OCI-LY1 (cell line): ENCODE measurements around the gene KRTAP1-3.
"Not testable (repeated sequence)": the region's sequence is repeated elsewhere in the genome, so short reads cannot be mapped to it uniquely, and the experiment has no call there.

Experiments
- H2AFZ ChIP-seq: fragments of 200-600 bp; sonication (generic), shearing (Covaris generic); 2 replicates; pipeline ENCODE4 v1.6.0; 2014; ENCODE audit warnings: antibody characterized with exemption, mild to moderate bottlenecking, low read length
- H3F3A ChIP-seq: fragments of 200-600 bp; sonication (generic), shearing (Covaris generic); 2 replicates; pipeline ENCODE4 v1.6.0; 2014; ENCODE audit warnings: mild to moderate bottlenecking, antibody characterized with exemption, low read length, moderate library complexity; ENCODE audit not compliant: insufficient read depth
- H3K27ac ChIP-seq: fragments of 200-600 bp; sonication (generic); 2 replicates; pipeline ENCODE4 v1.5.1; 2014; ENCODE audit warnings: low read length, mixed run types, mild to moderate bottlenecking, low read depth; ENCODE audit not compliant: poor library complexity, severe bottlenecking
- H3K27me3 ChIP-seq: fragments of 200-600 bp; sonication (generic); 2 replicates; pipeline ENCODE4 v1.6.0; 2014; ENCODE audit warnings: antibody characterized with exemption, mild to moderate bottlenecking, low read length, moderate library complexity; ENCODE audit not compliant: insufficient read depth
- H3K36me3 ChIP-seq: fragments of 200-600 bp; sonication (generic); 2 replicates; pipeline ENCODE4 v1.6.1; 2014; ENCODE audit warnings: mild to moderate bottlenecking, antibody characterized with exemption, low read length, moderate library complexity, mixed read lengths; ENCODE audit not compliant: insufficient read depth
- H3K4me1 ChIP-seq: fragments of 200-600 bp; sonication (generic); 2 replicates; pipeline ENCODE4 v1.5.1; 2014; ENCODE audit warnings: mild to moderate bottlenecking, low read length, moderate library complexity; ENCODE audit not compliant: insufficient read depth, severe bottlenecking
- H3K4me2 ChIP-seq: fragments of 200-600 bp; sonication (generic), shearing (Covaris generic); 2 replicates; pipeline ENCODE4 v1.6.1; 2014; ENCODE audit warnings: low read length
- H3K4me3 ChIP-seq: fragments of 200-600 bp; sonication (generic); 2 replicates; pipeline ENCODE4 v1.5.1; 2014; ENCODE audit warnings: low read length, low read depth, mild to moderate bottlenecking, mixed read lengths; ENCODE audit not compliant: poor library complexity, severe bottlenecking
- H3K79me2 ChIP-seq: fragments of 200-600 bp; shearing (Covaris generic); 2 replicates; pipeline ENCODE4 v1.6.1; 2016; ENCODE audit warnings: mixed run types, low read length, mixed read lengths; ENCODE audit not compliant: insufficient read depth
- H3K9ac ChIP-seq: fragments of 200-600 bp; sonication (generic), shearing (Covaris generic); 2 replicates; pipeline ENCODE4 v1.6.1; 2014; ENCODE audit warnings: mild to moderate bottlenecking, low read length, mixed read lengths
- H3K9me2 ChIP-seq: fragments of 200-600 bp; sonication (generic), shearing (Covaris generic); 2 replicates; pipeline ENCODE4 v1.6.1; 2014; ENCODE audit warnings: low read depth, mild to moderate bottlenecking, low read length, mixed read lengths
- H3K9me3 ChIP-seq: fragments of 200-600 bp; shearing (Covaris generic); 2 replicates; pipeline ENCODE4 v1.6.1; 2014; ENCODE audit warnings: low read length, mixed read lengths
- H4K20me1 ChIP-seq: fragments of 200-600 bp; sonication (generic), shearing (Covaris generic); 2 replicates; pipeline ENCODE4 v1.6.0; 2016; ENCODE audit warnings: mild to moderate bottlenecking, low read length; ENCODE audit not compliant: insufficient read depth
- CTCF ChIP-seq: fragments of 200-600 bp; sonication (generic), shearing (Covaris generic); IDR thresholded peaks from 2 replicates; pipeline ENCODE4 v1.5.1; 2017; ENCODE audit warnings: mild to moderate bottlenecking, antibody characterized with exemption, low read length, moderate library complexity, mixed read lengths
- EZH2 ChIP-seq: fragments of 200-600 bp; sonication (generic), shearing (Covaris generic); IDR thresholded peaks from 2 replicates; pipeline ENCODE4 v1.8.0; 2017; ENCODE audit warnings: borderline replicate concordance, mixed run types, mild to moderate bottlenecking, antibody characterized with exemption, low read length, moderate library complexity, mixed read lengths

KRTAP1-3 gene

GRCh38 chr17:41060052-41060604, 25.5 kb upstream of the KRTAP1-3 start, which contains the start of gene KRTAP2-3:
KRTAP2-3 (minus strand) TSS chr17:41060114; CDS start chr17:41060050, 64 bp downstream.
- Histone ChIP-seq H4K20me1 (no peaks in the 10 kb centered on the region), H3F3A (no peaks in the 10 kb centered on the region), H3K79me2 (no peaks in the 10 kb centered on the region), H3K27me3 (0 out of 2 replicates have a peak, but pooled peaks cover 3% of the 10 kb centered on the region), H2AFZ (no peak within 1 kb of the TSS), H3K36me3 (no peaks in the 10 kb centered on the region), H3K9me2 (no peaks in the 10 kb centered on the region), H3K4me3 (no peak within 1 kb of the TSS), H3K9ac (no peak within 1 kb of the TSS), H3K4me1 (no peaks in the 10 kb centered on the region), H3K9me3 (no peaks in the 10 kb centered on the region), H3K27ac (no peak within 1 kb of the TSS), H3K4me2 (no peak within 1 kb of the TSS)
- TF ChIP-seq CTCF, result no peak
- no peak for TF ChIP-seq EZH2

DNA sequence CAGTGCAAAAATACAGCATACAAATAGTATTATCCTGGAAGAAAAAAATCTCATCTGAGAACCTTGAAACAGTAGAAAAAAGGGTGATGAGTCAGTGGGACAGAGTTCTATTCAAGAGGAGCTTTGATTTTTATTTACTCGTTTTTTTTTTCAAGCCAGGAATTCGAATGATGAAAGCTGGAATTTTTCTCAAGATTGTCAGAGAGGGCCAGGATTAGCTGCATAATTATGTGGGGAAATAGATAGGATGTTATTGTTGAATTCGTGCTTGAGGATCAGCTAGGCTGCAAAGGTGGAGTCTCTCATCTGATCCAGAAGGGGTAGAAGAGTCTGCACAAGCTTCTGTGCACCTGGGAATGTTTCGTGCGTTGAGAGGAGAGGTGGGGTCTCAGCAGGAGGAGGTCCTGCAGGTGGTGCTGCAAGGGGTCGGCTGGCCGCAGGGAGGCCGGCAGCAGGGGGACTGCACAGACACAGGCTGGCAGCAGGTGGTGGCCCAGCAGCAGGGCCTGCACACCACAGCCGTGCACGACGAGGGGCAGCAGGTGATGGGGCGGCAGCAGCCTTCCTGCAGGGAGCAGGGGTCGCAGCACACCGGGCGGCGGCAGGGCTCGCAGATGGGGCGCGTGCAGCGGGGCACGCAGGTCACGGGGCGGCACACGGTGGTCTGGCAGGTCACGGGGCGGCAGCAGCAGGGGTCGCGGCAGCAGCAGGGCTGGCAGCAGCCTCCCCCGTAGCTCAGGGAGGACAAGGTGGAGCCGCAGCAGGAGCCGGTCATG, 24.8 kb upstream of the KRTAP1-3 start:
- not testable (repeated sequence) for H3F3A ChIP-seq, H3K4me2 ChIP-seq, H3K9ac ChIP-seq, H3K27me3 ChIP-seq, H3K9me2 ChIP-seq, H3K79me2 ChIP-seq, H3K36me3 ChIP-seq, H3K9me3 ChIP-seq, H3K4me1 ChIP-seq, H3K4me3 ChIP-seq, H4K20me1 ChIP-seq, H3K27ac ChIP-seq, H2AFZ ChIP-seq

DNA sequence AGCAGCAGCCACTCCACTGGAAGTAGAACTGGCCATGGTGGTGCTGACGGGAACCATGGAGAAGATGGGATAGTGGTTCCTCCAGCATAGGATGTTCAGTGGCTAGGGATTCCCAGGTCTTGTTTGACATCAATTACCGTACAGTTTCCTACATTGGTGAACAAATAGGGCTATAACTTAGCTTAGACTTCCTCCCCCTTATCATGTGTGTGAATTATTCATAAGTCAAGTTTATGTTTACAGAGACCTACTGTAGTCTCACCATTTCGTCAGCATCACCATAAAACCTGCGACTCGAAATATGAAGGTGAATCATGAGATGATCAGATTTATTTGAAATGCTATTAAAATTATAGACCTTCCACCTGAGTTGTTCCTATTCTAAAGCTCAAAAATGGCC, 24.1 kb upstream of the KRTAP1-3 start:
- Histone ChIP-seq H3K27ac (no peak overlapping the region), H3K9ac (no peak overlapping the region), H3K9me2 (no peaks in the 10 kb centered on the region), H3K4me2 (no peak overlapping the region), H3K27me3 (0 out of 2 replicates have a peak, but pooled peaks cover 3% of the 10 kb centered on the region), H2AFZ (no peak overlapping the region), H3K4me1 (no peaks in the 10 kb centered on the region), H3K4me3 (no peak overlapping the region), H3K79me2 (no peaks in the 10 kb centered on the region), H3K36me3 (no peaks in the 10 kb centered on the region), H3F3A (no peaks in the 10 kb centered on the region), H4K20me1 (no peaks in the 10 kb centered on the region), H3K9me3 (no peaks in the 10 kb centered on the region)
- TF ChIP-seq CTCF (no peak), EZH2 (no peak)

DNA sequence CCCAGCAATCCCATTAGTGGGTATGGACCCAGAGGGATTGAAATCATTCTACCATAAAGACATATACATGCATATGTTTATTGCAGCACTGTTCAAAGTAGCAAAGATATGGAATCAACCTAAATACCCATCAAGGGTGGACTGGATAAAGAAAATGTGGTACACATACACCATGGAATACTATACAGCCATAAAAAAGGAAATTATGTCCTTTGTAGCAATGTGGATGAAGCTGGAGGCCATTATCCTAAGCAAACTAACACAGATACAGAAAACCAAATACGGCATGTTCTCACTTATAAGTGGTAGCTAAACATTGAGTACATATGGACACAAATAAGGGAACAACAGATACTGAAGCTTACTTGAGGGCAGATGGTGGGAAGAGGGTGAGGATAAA, 22.9 kb upstream of the KRTAP1-3 start:
- no peak for TF ChIP-seq EZH2
- TF ChIP-seq CTCF, result no peak
- no peak overlapping the region for H3K4me2 ChIP-seq
- no peak overlapping the region for H3K4me3 ChIP-seq
- no peak overlapping the region for H3K9ac ChIP-seq
- H2AFZ ChIP-seq, result no peak overlapping the region
- no peaks in the 10 kb centered on the region for H3F3A ChIP-seq
- H4K20me1 ChIP-seq, result no peaks in the 10 kb centered on the region
- no peaks in the 10 kb centered on the region for H3K4me1 ChIP-seq
- H3K9me2 ChIP-seq, result no peaks in the 10 kb centered on the region
- H3K36me3 ChIP-seq, result no peaks in the 10 kb centered on the region
- no peaks in the 10 kb centered on the region for H3K79me2 ChIP-seq
- H3K27me3 ChIP-seq, result 0 out of 2 replicates have a peak, but pooled peaks cover 3% of the 10 kb centered on the region
- H3K27ac ChIP-seq, result no peak overlapping the region
- H3K9me3 ChIP-seq, result 0 out of 2 replicates have a peak, but pooled peaks cover 2% of the 10 kb centered on the region

DNA sequence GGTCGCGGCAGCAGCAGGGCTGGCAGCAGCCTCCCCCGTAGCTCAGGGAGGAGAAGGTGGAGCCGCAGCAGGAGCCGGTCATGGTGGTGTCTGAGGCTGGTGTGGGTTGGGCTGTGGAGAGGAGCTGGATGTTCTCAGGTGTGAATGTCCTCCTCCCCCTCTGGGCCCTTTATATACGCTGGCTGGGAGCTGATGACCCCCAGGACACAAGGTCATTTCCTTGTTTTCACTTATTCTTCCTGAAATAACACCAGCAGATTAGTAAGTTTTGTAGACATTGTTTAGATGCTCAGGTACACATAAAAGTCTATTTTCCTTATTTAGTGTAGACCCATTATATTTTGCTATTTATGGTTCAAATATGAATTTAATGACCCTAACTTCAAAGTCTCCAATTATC, 20.5 kb upstream of the KRTAP1-3 start, which contains the start of gene KRTAP2-2:
Gene KRTAP2-2 (minus strand): TSS at position 101 of the 400 bp plus-strand sequence. CDS start 19 bp downstream, at position 82.
- H3K4me1 ChIP-seq, H3K9me3 ChIP-seq, H3K9ac ChIP-seq: not testable (repeated sequence)

More for the DNA sequence above, 20.5 kb upstream of the KRTAP1-3 start, which contains the start of gene KRTAP2-2:
- H4K20me1 ChIP-seq, H3K79me2 ChIP-seq, H3K4me2 ChIP-seq, H3K9me2 ChIP-seq, H3K36me3 ChIP-seq, H2AFZ ChIP-seq, H3K27me3 ChIP-seq, H3K27ac ChIP-seq, H3F3A ChIP-seq, H3K4me3 ChIP-seq: not testable (repeated sequence)
